Subcutaneous adipose tissue (tissue), 4 donors: ENCODE results near the gene F2RL2. TPM values are rescaled to one million over a fixed set of nuclear protein-coding genes. Genes with fewer than 3 reads are reported as not detected.

Source experiments
- CTCF ChIP-seq: fragments of 450-650 bp; IDR thresholded peaks from one replicate; pipeline ENCODE4 v1.5.1; 2016; ENCODE audit warnings: low read depth, mild to moderate bottlenecking, control low read depth, antibody characterized with exemption, moderate library complexity
- total RNA-seq, 4 donors: library from RNA; depleted of rRNA; stranded (reverse); fragments of >200 nt; gene quantifications; one replicate each; pipeline ENCODE4 v1.1.0, GENCODE V29; 2016

F2RL2 gene
- total RNA-seq, 4 donors from 2014 or later: 0.34 TPM; not detected in 3

- TF ChIP-seq CTCF: no peak
Observed at GRCh38 chr5:76576996-76577395, 46.2 kb downstream of the F2RL2 start.

- no peak for TF ChIP-seq CTCF
Observed at GRCh38 chr5:76576450-76576849, 46.8 kb downstream of the F2RL2 start.

- no peak for TF ChIP-seq CTCF
Observed at GRCh38 chr5:76571559-76571958, 51.6 kb downstream of the F2RL2 start.

- TF ChIP-seq CTCF: no peak
Observed at GRCh38 chr5:76570153-76570552, 53.0 kb downstream of the F2RL2 start.

Other genes with a start within 250 kb of the F2RL2 start
- 100 to 1,000 TPM in 1 of 4 donors, 10 to 100 TPM in 3; 16.8 to 119 (median 57.0) TPM for gene IQGAP2, start 220.1 kb downstream of the F2RL2 start, total RNA-seq
- gene F2R, start 92.7 kb upstream of the F2RL2 start, total RNA-seq: 10 to 100 TPM in 2 of 4 donors, 1 to 10 TPM in 2; 6.6 to 31.7 (median 14.6) TPM
- gene F2RL1, start 195.6 kb upstream of the F2RL2 start, total RNA-seq: 1 to 10 TPM in 1 of 4 donors, under 1 TPM in 3; 0.19 to 3.6 (median 0.35) TPM
- 1 to 10 TPM in 1 of 4 donors, not detected in 3; 2.5 TPM for gene S100Z, start 226.6 kb upstream of the F2RL2 start, total RNA-seq